Ascending aorta (tissue), 2 donors: ENCODE data around the gene DHRS1. TPM values are rescaled to one million over a fixed set of nuclear protein-coding genes. Genes with fewer than 3 reads are reported as not detected.

Experiments used
- DNase-seq, 2 donors: peaks; one replicate each; pipeline ENCODE4 v3.0.0-alpha.2; 2019; ENCODE audit warnings: low spot score in 2 of 2
- H3K27ac ChIP-seq, 2 donors: fragments of 200-600 bp; sonication (generic); one replicate each; pipeline ENCODE4 v1.5.1; 2016 to 2017; ENCODE audit warnings: mild to moderate bottlenecking in 1 of 2
- H3K27me3 ChIP-seq: fragments of 200-600 bp; sonication (generic); one replicate; pipeline ENCODE4 v1.5.1; 2017
- H3K36me3 ChIP-seq, 2 donors: fragments of 200-600 bp; sonication (generic); one replicate each; pipeline ENCODE4 v1.5.1; 2016
- H3K4me1 ChIP-seq, 2 donors: fragments of 200-600 bp; sonication (generic); one replicate each; pipeline ENCODE4 v1.5.1; 2016 to 2017; ENCODE audit warnings: mild to moderate bottlenecking in 1 of 2
- H3K4me3 ChIP-seq, 2 donors: fragments of 200-600 bp; sonication (generic); one replicate each; pipeline ENCODE4 v1.5.1; 2016 to 2017; ENCODE audit warnings: mild to moderate bottlenecking in 1 of 2
- H3K9me3 ChIP-seq, 2 donors: fragments of 200-600 bp; sonication (generic); one replicate each; pipeline ENCODE4 v1.5.1; 2016
- CTCF ChIP-seq, 3 experiments: fragments of 200-600 bp in 2 of 3; fragments of 450-650 bp in 1 of 3; sonication (generic) in 2 of 3; IDR thresholded peaks; one replicate each; pipeline ENCODE4 v1.5.1; 2016 to 2019; ENCODE audit warnings: antibody characterized with exemption in 3 of 3, mild to moderate bottlenecking in 1 of 3, moderate library complexity in 1 of 3
- intact Hi-C: fragments of 100-400 bp; cut with DNase I; formaldehyde crosslinking; loops from one replicate; pipeline ENCODE4 v1.15.1; 2023
- total RNA-seq: library from RNA; depleted of rRNA; stranded (reverse); fragments of >200 nt; gene quantifications from one replicate; pipeline ENCODE4 v1.1.0, GENCODE V29; 2016

DHRS1 gene
- total RNA-seq, 1 donor from 2014 or later, result 100 TPM

GRCh38 chr14:24307575-24308341, 8.2 kb upstream of the DHRS1 start, which contains the start of gene CIDEB:
Gene CIDEB (minus strand): TSS chr14:24307977. CDS start chr14:24307858, 119 bp downstream.
- DNase-seq, result no peak
- H3K4me3 ChIP-seq, result no peak within 1 kb of the TSS
- no peak within 1 kb of the TSS for H3K27ac ChIP-seq
- H3K9me3 ChIP-seq, result no peaks in the 10 kb centered on the region
- no peaks in the 10 kb centered on the region for H3K27me3 ChIP-seq
- intact Hi-C loops, result loop anchor here (2.0 kb wide), 1 partner anchor 65 kb away; the partner anchor contains the start of gene TINF2
- H3K4me1 ChIP-seq, result peaks cover 8 to 14% of the 10 kb centered on the region in 2 donors
- peaks cover 41 to 44% of the 10 kb centered on the region in 2 donors for H3K36me3 ChIP-seq
- TF ChIP-seq CTCF (IDR thresholded peaks at IDR 0.05), result peak; percentile 56 to 88 (median 86)

GRCh38 chr14:24307156-24307574, 7.6 kb upstream of the DHRS1 start:
- Histone ChIP-seq H3K9me3 (no peaks in the 10 kb centered on the region), H3K36me3 (peaks cover 47 to 50% of the 10 kb centered on the region in 2 donors), H3K27me3 (no peaks in the 10 kb centered on the region), H3K4me1 (peaks cover 8 to 14% of the 10 kb centered on the region in 2 donors), H3K4me3 (no peak overlapping the region), H3K27ac (no peak overlapping the region)
- intact Hi-C loops, result no loop called here
- DNase-seq, result no peak
- TF ChIP-seq CTCF (IDR thresholded peaks at IDR 0.05), result no peak

- Histone ChIP-seq H3K4me1 (peaks cover 3 to 12% of the 10 kb centered on the region in 2 donors), H3K4me3 (no peak overlapping the region), H3K27ac (no peak overlapping the region), H3K9me3 (no peaks in the 10 kb centered on the region), H3K36me3 (peaks cover 54 to 56% of the 10 kb centered on the region in 2 donors), H3K27me3 (no peaks in the 10 kb centered on the region)
- intact Hi-C loops, result no loop called here
- DNase-seq, result no peak
- TF ChIP-seq CTCF (IDR thresholded peaks at IDR 0.05), result no peak
Measured at GRCh38 chr14:24304019-24304387, 4.4 kb upstream of the DHRS1 start.

GRCh38 chr14:24300326-24300980, 873 bp upstream of the DHRS1 start:
- TF ChIP-seq CTCF (IDR thresholded peaks at IDR 0.05), result no peak
- peaks cover 49 to 50% of the 10 kb centered on the region in 2 donors for H3K36me3 ChIP-seq
- peak overlapping the region; percentile 51 to 84 for H3K4me3 ChIP-seq
- H3K4me1 ChIP-seq, result peaks cover 3 to 12% of the 10 kb centered on the region in 2 donors
- H3K27ac ChIP-seq, result peak overlapping the region in 1 of 2 donors; percentile 67
- intact Hi-C loops, result loop anchor here (1.0 kb wide), 1 partner anchor 11 kb away; the partner anchor contains the start of gene LTB4R
- H3K27me3 ChIP-seq, result no peaks in the 10 kb centered on the region
- H3K9me3 ChIP-seq, result no peaks in the 10 kb centered on the region
- DNase-seq, result no peak

GRCh38 chr14:24298892-24299254, 707 bp downstream of the DHRS1 start:
- Histone ChIP-seq H3K36me3 (peaks cover 34 to 36% of the 10 kb centered on the region in 2 donors), H3K4me3 (peak overlapping the region; percentile 51 to 84), H3K27ac (peak overlapping the region; percentile 64 to 67), H3K4me1 (peaks cover 3 to 12% of the 10 kb centered on the region in 2 donors), H3K27me3 (no peaks in the 10 kb centered on the region), H3K9me3 (no peaks in the 10 kb centered on the region)
- no peak for DNase-seq
- no peak for TF ChIP-seq CTCF (IDR thresholded peaks at IDR 0.05)
- intact Hi-C loops, result loop anchor here (1.0 to 5.0 kb wide), 3 partner anchors 28 to 82 kb away; partner anchors contain the start of genes MDP1, RABGGTA and TINF2
